T-helper 2 cell (primary cell): ENCODE data around the gene HMGXB3.

Experiments used
- DNase-seq, 5 experiments: peaks; one replicate each; pipeline versions ENCODE4 v3.0.0 to v3.0.0-alpha.2; 2012 to 2022

HMGXB3 gene

GRCh38 chr5:150092159-150092787 is 91.7 kb downstream of the HMGXB3 start:
- no peak for DNase-seq

GRCh38 chr5:150097152-150097551 is 96.6 kb downstream of the HMGXB3 start:
- no peak for DNase-seq

- DNase-seq = no peak
Measured at GRCh38 chr5:150101023-150101422, 100.5 kb downstream of the HMGXB3 start.
